ENCODE measurements around the gene TBC1D10B.
"Not testable (repeated sequence)": the region's sequence is repeated elsewhere in the genome, so short reads cannot be mapped to it uniquely, and the experiment has no call there.

GRCh38 chr16:30341971-30342370, 28.3 kb downstream of the TBC1D10B start:
- TF ChIP-seq EZH2 (IDR thresholded peaks at IDR 0.05; ENCODE audit: low read length, unreplicated experiment); CTCF (conservative IDR thresholded peaks at IDR 0.05; ENCODE audit: low read depth, low read length): not testable (repeated sequence)

All from PC-3 (cell line).